ENCODE measurements around the gene PDE4B. TPM values are rescaled to one million over a fixed set of nuclear protein-coding genes. Genes with fewer than 3 reads are reported as not detected.

PDE4B gene
- total and polyA plus RNA-seq, 2 of the 13 experiments (the other 11 are each of a cell fraction or from before 2014, with no cell fraction given): not detected

DNA sequence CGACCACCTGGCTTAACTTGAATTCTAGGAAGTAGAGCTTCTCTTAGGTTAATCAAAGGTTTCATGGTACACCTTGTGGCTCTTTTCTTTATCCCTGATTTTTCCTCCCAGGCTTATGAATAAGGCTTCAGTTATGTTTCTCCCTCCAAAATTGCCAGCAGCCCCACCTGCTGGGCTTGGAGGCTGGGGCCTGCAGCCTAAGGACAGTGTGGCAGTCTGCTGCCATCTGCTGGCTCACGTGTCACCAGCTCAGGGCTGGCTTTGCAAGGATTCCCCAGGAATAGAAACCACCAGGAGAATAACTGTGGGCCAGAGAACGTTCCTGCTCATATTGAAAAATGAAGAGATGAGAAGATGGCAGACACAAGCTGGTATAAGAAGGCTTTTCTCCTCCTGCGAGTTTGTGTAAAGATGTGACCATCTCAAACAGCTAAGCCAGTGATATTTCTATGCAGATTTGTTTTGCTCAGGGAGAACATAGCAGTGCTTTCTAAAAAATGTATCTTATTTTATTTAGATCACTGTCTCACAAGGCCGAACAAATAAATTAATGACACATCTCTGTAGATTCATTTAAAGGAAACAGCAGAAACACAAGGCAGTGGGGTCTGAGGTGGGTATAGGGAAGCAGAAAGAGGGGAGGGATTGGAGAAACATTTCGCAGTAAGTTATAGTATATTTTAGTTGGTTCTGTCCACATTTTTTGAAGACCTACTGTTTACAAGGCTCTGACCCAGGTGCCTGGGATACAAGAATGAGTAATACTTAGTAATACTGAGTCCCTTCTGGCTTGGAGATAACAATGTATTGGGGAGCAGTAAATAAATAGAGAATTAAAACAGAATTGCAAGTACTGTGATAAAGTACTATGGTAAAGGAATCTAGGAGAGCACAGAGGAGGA lies 450.2 kb downstream of the PDE4B start (continued):
- TF ChIP-seq, protein P1, sequence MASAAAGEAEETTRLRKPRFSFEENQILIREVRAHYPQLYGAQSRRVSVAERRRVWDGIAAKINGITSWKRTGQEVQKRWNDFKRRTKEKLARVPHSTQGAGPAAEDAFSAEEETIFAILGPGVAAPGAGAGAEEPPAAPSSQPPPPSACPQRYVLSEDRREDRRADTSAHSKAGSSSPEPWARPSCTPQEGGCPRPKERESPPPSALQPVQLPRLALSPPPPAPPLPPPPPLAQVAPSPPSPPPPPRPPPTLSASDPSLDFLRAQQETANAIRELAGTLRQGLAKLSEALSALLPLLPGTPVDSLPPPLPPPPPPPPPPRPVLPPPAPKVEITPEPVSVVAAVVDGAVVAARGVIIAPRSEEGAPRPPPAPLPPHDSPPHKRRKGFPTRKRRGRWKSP (CRISPR knock-in tag; IDR thresholded peaks at IDR 0.05): no peak
- TF ChIP-seq, protein P2, sequence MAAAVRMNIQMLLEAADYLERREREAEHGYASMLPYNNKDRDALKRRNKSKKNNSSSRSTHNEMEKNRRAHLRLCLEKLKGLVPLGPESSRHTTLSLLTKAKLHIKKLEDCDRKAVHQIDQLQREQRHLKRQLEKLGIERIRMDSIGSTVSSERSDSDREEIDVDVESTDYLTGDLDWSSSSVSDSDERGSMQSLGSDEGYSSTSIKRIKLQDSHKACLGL (CRISPR knock-in tag; IDR thresholded peaks at IDR 0.05): no peak
- TF ChIP-seq ZNF839 (CRISPR knock-in tag; IDR thresholded peaks at IDR 0.05; ENCODE audit: borderline replicate concordance) (no peak), ZNF501 (CRISPR knock-in tag; IDR thresholded peaks at IDR 0.05) (peak; percentile 50; the same call in 1 of the 2 replicates), MAFG (CRISPR knock-in tag; IDR thresholded peaks at IDR 0.05) (no peak), SALL1 (CRISPR knock-in tag; IDR thresholded peaks at IDR 0.05) (peak; percentile 44), ZNF24 (IDR thresholded peaks at IDR 0.05) (no peak), IKZF1 (IDR thresholded peaks at IDR 0.05) (no peak), MAZ (IDR thresholded peaks at IDR 0.05; ENCODE audit: borderline replicate concordance, low read depth, low read length) (no peak), MAZ (CRISPR knock-in tag; IDR thresholded peaks at IDR 0.05; ENCODE audit: low read depth) (0 out of 2 replicates have a peak, but pooled peaks have one; percentile 30), ZNF598 (CRISPR knock-in tag; IDR thresholded peaks at IDR 0.05; ENCODE audit: borderline replicate concordance) (no peak), RAD21 (CRISPR knock-in tag; IDR thresholded peaks at IDR 0.05) (peak; percentile 90), ZNF558 (CRISPR knock-in tag; IDR thresholded peaks at IDR 0.05; ENCODE audit: borderline replicate concordance) (no peak), ZNF674 (CRISPR knock-in tag; IDR thresholded peaks at IDR 0.05; ENCODE audit: low read depth) (no peak), ZC3H4 (CRISPR knock-in tag; IDR thresholded peaks at IDR 0.05; ENCODE audit: borderline replicate concordance) (no peak), PCBP2 (optimal IDR thresholded peaks at IDR 0.05; ENCODE audit: low read depth, low read length, poor library complexity, severe bottlenecking) (no peak), ZNF431 (CRISPR knock-in tag; IDR thresholded peaks at IDR 0.05; ENCODE audit: borderline replicate concordance, low read depth) (no peak), ZNF549 (CRISPR knock-in tag; IDR thresholded peaks at IDR 0.05) (no peak), SMARCC2 (IDR thresholded peaks at IDR 0.05) (no peak), REPIN1 (CRISPR knock-in tag; IDR thresholded peaks at IDR 0.05; ENCODE audit: borderline replicate concordance, low read depth) (peak; percentile 63; the same call in 1 of the 2 replicates), ZKSCAN5 (CRISPR knock-in tag; IDR thresholded peaks at IDR 0.05) (no peak)
- TF ChIP-seq, protein P3, sequence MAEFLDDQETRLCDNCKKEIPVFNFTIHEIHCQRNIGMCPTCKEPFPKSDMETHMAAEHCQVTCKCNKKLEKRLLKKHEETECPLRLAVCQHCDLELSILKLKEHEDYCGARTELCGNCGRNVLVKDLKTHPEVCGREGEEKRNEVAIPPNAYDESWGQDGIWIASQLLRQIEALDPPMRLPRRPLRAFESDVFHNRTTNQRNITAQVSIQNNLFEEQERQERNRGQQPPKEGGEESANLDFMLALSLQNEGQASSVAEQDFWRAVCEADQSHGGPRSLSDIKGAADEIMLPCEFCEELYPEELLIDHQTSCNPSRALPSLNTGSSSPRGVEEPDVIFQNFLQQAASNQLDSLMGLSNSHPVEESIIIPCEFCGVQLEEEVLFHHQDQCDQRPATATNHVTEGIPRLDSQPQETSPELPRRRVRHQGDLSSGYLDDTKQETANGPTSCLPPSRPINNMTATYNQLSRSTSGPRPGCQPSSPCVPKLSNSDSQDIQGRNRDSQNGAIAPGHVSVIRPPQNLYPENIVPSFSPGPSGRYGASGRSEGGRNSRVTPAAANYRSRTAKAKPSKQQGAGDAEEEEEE (CRISPR knock-in tag; IDR thresholded peaks at IDR 0.05; ENCODE audit: borderline replicate concordance): no peak; the same call in 1 of the 2 replicates
- TF ChIP-seq, protein P4, sequence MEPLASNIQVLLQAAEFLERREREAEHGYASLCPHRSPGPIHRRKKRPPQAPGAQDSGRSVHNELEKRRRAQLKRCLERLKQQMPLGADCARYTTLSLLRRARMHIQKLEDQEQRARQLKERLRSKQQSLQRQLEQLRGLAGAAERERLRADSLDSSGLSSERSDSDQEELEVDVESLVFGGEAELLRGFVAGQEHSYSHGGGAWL (CRISPR knock-in tag; IDR thresholded peaks at IDR 0.05): no peak
- TF ChIP-seq, protein P5, sequence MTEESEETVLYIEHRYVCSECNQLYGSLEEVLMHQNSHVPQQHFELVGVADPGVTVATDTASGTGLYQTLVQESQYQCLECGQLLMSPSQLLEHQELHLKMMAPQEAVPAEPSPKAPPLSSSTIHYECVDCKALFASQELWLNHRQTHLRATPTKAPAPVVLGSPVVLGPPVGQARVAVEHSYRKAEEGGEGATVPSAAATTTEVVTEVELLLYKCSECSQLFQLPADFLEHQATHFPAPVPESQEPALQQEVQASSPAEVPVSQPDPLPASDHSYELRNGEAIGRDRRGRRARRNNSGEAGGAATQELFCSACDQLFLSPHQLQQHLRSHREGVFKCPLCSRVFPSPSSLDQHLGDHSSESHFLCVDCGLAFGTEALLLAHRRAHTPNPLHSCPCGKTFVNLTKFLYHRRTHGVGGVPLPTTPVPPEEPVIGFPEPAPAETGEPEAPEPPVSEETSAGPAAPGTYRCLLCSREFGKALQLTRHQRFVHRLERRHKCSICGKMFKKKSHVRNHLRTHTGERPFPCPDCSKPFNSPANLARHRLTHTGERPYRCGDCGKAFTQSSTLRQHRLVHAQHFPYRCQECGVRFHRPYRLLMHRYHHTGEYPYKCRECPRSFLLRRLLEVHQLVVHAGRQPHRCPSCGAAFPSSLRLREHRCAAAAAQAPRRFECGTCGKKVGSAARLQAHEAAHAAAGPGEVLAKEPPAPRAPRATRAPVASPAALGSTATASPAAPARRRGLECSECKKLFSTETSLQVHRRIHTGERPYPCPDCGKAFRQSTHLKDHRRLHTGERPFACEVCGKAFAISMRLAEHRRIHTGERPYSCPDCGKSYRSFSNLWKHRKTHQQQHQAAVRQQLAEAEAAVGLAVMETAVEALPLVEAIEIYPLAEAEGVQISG (CRISPR knock-in tag; IDR thresholded peaks at IDR 0.05): peak; percentile 62

All from HepG2 (cell line).